ENCODE measurements around the gene EFNB3. TPM values are rescaled to one million over a fixed set of nuclear protein-coding genes. Genes with fewer than 3 reads are reported as not detected.

Gene EFNB3, protein sequence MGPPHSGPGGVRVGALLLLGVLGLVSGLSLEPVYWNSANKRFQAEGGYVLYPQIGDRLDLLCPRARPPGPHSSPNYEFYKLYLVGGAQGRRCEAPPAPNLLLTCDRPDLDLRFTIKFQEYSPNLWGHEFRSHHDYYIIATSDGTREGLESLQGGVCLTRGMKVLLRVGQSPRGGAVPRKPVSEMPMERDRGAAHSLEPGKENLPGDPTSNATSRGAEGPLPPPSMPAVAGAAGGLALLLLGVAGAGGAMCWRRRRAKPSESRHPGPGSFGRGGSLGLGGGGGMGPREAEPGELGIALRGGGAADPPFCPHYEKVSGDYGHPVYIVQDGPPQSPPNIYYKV
- polyA plus RNA-seq, result not detected

DNA sequence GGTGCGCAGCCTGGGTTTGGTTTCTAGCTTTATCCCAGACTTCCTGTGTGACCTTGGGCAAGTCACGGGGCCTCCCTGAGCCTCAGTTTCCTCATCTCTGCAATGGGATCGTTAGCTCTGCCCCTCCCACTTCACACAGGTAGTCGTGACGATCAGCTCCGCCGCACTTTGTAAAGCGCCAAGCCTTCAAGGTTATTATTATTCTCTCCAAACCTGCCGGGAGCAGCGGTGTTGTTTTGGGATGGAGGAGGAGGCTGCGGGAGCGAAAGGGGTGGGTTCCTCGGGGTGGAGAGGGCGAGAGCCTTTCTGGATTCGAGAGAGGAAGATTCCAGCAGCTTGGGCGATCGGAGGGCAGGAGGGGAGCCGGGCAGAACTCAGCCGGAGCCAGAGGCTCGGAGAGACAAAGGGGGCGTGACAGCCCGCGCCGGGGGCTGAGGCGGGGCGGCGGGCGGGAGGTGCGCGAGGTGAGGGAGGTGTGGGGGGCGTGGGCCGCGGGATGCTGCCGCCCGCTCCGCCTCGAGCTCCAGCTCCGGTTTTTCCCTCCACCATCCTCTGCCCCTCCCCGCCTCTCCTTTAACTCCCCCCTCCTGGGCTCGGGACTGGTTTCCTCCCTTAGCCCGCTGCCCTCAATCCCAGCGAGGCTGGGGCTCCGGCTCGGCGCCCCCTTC lies at the start of gene EFNB3:
EFNB3 (plus strand) TSS at position 602 of the 668 bp plus-strand sequence. CDS start 397 bp downstream, outside the sequence.
- Mint-ChIP-seq H3K4me1 (peaks cover 0 to 10% (median 8%) of the 10 kb centered on the region in 3 donors), H3K36me3 (peaks cover 8% of the 10 kb centered on the region), H3K4me3 (peak within 1 kb of the TSS in 3 of 4 donors; percentile 61 to 89 (median 66)), H3K27ac (peak within 1 kb of the TSS in 1 of 3 donors; percentile 31), H3K27me3 (peaks cover 42% of the 10 kb centered on the region), H3K9me3 (no peaks in the 10 kb centered on the region)

DNA sequence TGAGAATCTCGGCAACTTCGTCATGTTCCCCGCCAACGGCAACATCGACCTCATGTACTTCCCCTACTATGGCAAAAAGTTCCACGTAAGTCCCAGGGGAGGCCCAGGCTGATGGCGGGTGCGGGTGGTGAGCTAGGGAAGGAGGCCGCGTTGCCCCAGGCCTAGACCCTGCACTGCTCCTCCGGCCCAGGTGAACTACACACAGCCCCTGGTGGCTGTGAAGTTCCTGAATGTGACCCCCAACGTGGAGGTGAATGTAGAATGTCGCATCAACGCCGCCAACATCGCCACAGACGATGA lies 49.5 kb upstream of the EFNB3 start:
- no peaks in the 10 kb centered on the region for H3K9me3 Mint-ChIP-seq
- H3K36me3 Mint-ChIP-seq, result no peaks in the 10 kb centered on the region
- H3K4me3 Mint-ChIP-seq, result no peak overlapping the region
- H3K4me1 Mint-ChIP-seq, result peaks cover 3 to 11% (median 9%) of the 10 kb centered on the region in 3 donors
- peak overlapping the region in 1 of 3 donors; percentile 55 for H3K27ac Mint-ChIP-seq
- H3K27me3 Mint-ChIP-seq, result peaks cover 13% of the 10 kb centered on the region

DNA sequence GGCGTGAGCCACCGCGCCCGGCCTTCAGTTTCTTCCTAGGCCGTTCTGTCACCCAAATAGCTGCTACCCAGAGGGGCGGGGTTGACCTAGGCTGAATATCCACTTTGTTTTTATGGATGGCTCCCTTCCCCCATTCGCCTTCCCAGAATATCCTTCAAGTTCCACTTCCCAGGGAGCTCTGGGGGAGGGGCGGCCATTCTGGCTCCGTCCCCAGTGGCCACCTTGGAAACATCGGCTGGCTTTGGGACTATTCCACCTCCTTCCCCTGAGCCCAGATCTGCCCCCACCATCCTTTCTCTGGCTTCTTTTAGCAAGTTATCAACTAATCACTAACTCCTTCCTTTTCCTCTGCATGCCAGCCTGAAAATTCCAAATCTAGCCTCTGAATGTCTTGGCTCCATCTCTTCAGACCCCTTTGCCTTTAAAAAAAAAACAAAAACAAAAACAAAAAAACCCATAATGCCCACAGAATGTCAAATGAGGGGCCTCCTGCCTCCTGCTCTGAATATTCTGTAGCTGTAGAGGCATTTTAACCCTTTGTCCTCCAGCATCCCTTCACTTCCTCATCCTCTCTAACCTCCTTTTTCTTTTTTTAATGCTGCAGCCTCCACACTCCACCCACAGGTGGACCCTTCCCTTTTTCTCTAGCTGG lies 47.9 kb upstream of the EFNB3 start:
- Mint-ChIP-seq H3K36me3 (peaks cover 1% of the 10 kb centered on the region), H3K4me3 (peak overlapping the region in 1 of 4 donors; percentile 37), H3K27ac (no peak overlapping the region), H3K9me3 (no peaks in the 10 kb centered on the region), H3K4me1 (peaks cover 0 to 8% (median 3%) of the 10 kb centered on the region in 3 donors), H3K27me3 (peaks cover 6% of the 10 kb centered on the region)

DNA sequence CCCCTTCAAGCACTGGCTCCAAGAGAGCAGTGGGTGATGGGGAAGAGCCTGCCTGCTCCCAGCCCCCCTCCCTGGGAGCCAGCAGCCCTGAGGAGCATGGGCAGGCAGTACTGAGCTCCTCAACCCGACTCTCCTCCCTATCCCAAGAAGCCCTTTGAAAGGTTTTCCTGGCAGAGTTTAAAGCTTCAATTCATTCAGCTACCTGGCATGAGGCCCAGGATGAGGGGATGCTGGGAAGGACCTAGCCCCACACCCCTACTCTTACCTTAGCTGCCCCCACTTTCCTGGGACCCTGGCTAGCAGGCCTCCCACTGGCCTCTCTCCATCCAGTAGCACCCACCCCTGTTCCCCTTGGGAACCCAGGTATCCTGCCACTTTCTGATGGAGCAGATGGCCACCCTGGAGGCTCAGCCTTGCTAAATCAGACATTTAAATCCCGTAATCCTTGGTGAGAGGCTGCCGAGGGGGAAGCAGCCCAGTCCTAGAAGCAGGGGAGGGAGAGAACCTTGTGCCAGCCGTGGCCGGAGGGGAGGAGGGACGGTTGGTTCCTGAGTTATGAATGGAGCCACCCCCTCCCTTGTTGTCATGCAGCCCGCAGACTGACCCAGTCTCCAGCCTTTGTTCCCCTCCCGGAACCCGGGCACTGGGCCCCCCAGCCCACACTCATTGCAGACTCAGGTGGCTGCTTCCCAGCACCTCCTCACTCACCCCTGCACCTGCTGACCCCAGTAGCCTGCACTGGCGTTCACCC lies 37.2 kb upstream of the EFNB3 start:
- no peaks in the 10 kb centered on the region for H3K27me3 Mint-ChIP-seq
- H3K36me3 Mint-ChIP-seq, result peaks cover 3% of the 10 kb centered on the region
- H3K4me1 Mint-ChIP-seq, result no peaks in the 10 kb centered on the region
- H3K4me3 Mint-ChIP-seq, result no peak overlapping the region
- no peaks in the 10 kb centered on the region for H3K9me3 Mint-ChIP-seq
- no peak overlapping the region for H3K27ac Mint-ChIP-seq

DNA sequence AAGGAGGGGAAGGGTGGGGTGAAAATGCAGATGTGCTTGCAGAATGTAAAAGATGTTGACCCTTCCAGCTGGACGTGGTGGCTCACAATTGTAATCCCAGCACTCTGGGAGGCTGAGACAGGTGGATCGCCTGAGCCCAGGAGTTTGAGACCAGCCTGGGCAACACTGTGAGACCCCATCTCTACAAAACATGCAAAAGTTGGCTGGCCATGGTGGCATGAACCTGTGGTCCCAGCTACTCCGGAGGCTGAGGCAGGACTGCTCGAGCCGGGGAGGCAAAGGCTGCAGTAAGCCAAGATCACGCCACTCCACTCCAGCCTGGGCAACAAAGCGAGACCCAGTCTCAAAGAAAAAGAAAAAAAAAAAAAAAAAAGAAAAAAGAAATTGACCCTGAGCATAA lies 36.5 kb upstream of the EFNB3 start:
- H3K36me3 Mint-ChIP-seq, result peaks cover 8% of the 10 kb centered on the region
- H3K27ac Mint-ChIP-seq, result no peak overlapping the region
- H3K4me3 Mint-ChIP-seq, result no peak overlapping the region
- no peaks in the 10 kb centered on the region for H3K4me1 Mint-ChIP-seq
- H3K9me3 Mint-ChIP-seq, result peaks cover 0 to 3% (median 0%) of the 10 kb centered on the region in 3 donors
- no peaks in the 10 kb centered on the region for H3K27me3 Mint-ChIP-seq

DNA sequence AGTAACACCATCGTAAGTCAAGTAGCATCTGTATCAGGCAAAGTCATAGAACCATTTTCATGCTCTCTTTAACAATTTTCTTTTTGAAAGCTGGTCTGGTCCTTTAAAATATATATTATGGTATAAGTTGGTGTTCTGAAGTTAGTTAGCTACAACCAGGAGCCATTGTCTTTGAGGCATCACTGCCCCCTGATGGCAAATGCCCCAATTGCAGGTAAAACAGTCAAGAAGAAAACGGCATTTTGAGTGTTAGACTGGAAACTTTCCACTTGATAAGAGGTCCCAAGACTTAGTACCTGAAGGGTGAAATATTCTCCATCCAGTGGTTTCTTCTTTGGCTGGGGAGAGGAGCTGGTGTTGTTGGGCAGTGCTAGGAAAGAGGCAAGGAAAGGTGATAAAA lies 31.8 kb upstream of the EFNB3 start:
- H3K4me1 Mint-ChIP-seq, result peaks cover 0 to 5% (median 0%) of the 10 kb centered on the region in 3 donors
- peaks cover 0 to 6% (median 0%) of the 10 kb centered on the region in 3 donors for H3K9me3 Mint-ChIP-seq
- H3K27ac Mint-ChIP-seq, result no peak overlapping the region
- no peak overlapping the region for H3K4me3 Mint-ChIP-seq
- H3K36me3 Mint-ChIP-seq, result peaks cover 20% of the 10 kb centered on the region
- no peaks in the 10 kb centered on the region for H3K27me3 Mint-ChIP-seq

DNA sequence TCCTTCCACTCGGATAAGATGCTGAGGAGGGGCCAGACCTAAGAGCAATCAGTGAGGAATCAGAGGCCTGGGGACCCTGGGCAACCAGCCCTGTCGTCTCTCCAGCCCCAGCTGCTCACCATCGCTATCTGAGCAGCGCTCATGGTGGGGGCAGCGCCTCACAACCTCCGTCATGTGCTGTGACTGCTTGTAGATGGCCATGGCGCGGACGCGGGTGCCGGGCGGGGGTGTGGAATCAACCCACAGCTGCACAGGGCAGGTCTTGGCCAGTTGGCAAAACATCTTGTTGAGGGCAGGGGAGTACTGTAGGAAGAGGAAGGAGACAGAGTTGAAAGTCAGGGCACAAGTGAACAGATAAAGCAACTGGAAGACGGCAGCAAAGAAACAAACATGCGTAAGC lies 30.1 kb upstream of the EFNB3 start:
- H3K9me3 Mint-ChIP-seq, result peaks cover 0 to 6% (median 0%) of the 10 kb centered on the region in 3 donors
- H3K27ac Mint-ChIP-seq, result no peak overlapping the region
- no peak overlapping the region for H3K4me3 Mint-ChIP-seq
- H3K27me3 Mint-ChIP-seq, result no peaks in the 10 kb centered on the region
- peaks cover 2 to 10% (median 5%) of the 10 kb centered on the region in 3 donors for H3K4me1 Mint-ChIP-seq
- peaks cover 20% of the 10 kb centered on the region for H3K36me3 Mint-ChIP-seq

DNA sequence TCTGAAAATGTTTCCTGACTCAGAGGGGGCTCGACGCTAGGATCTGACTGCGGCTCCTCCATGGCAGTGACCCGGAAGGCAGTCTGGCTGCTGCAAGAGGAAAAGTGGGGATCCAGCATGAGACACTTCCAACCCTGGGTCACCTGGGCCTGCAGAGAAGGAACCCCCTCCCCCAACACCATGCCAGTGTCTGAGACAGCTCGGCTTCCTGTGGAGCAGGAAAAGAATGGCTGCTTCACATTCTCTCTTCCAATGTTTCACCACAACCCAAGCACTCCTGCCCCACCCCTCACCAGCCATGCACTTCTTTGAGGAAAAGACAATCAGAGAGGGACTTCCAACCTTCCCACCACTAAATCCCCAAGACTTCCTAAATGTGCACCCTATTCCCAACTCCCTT lies 28.5 kb upstream of the EFNB3 start:
- peaks cover 20% of the 10 kb centered on the region for H3K36me3 Mint-ChIP-seq
- peak overlapping the region in 1 of 3 donors; percentile 73 for H3K27ac Mint-ChIP-seq
- no peak overlapping the region for H3K4me3 Mint-ChIP-seq
- H3K4me1 Mint-ChIP-seq, result peaks cover 2 to 11% (median 5%) of the 10 kb centered on the region in 3 donors
- H3K27me3 Mint-ChIP-seq, result no peaks in the 10 kb centered on the region
- H3K9me3 Mint-ChIP-seq, result peaks cover 0 to 6% (median 0%) of the 10 kb centered on the region in 3 donors

DNA sequence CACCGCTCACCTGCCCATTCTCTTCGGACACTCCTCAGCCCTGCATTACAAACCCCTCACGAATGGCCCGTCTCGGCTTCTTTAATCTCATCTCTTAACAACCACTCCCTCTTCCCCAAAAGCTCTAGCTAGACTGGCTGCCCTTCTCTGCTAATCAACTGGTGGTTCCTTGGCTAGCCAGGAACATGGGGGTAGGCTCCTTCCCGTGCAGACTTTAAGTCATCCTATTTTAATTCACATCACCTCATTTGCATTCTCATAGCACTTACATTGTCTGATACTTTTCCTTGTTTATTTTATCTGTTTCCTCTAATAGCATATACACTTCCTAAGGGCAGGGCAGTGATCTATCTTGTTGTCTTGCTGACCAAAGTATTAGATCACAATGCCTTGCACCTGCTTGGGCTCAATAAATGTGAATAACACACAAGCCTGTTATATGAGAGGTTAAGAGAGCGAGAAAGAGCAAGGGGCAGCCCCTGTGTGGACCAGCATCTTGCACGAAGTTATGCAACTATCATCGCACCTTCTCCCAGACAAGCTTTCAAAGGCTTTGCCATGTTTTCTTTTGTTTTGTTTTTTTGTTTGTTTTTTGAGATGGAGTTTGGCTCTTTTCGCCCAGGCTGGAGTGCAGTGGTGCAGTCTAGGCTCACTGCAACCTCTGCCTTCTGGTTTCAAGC lies 27.5 kb upstream of the EFNB3 start:
- H3K9me3 Mint-ChIP-seq, result peaks cover 0 to 6% (median 0%) of the 10 kb centered on the region in 3 donors
- H3K27me3 Mint-ChIP-seq, result no peaks in the 10 kb centered on the region
- peaks cover 4 to 11% (median 5%) of the 10 kb centered on the region in 3 donors for H3K4me1 Mint-ChIP-seq
- H3K36me3 Mint-ChIP-seq, result peaks cover 19% of the 10 kb centered on the region
- H3K4me3 Mint-ChIP-seq, result no peak overlapping the region
- H3K27ac Mint-ChIP-seq, result peak overlapping the region in 1 of 3 donors; percentile 16

DNA sequence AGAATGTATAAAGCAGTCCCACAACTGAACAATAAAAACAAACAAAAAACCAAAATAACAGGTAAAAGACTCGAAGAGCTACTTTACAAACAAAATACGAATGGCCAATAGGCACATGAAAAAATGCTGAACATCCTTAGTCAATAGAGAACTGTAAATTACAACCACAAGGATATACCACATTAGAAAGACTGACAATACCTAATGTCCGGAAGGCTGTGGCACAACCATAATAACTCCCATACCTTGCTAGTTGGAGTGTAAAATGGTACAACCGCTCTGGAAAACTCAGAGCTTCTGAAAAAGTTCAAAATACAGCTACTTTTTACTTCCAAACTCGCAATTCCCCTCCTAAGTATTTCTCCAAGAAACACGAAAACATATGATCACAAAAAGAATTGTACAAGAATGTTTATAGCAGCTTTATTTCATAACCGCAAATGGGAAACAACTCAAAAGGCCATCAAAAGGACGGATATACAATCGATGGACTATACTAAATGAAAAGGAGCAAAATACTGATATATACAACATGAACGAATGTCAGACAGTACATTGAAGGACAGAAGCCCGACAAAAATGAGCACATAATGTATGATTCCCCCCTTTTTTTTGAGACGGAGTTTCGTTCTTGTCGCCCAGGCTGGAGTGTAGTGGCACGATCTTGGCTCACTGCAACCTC lies 20.0 kb upstream of the EFNB3 start:
- H3K36me3 Mint-ChIP-seq, result no peaks in the 10 kb centered on the region
- no peaks in the 10 kb centered on the region for H3K27me3 Mint-ChIP-seq
- H3K27ac Mint-ChIP-seq, result peak overlapping the region; percentile 98 to 100 (median 99)
- no peaks in the 10 kb centered on the region for H3K9me3 Mint-ChIP-seq
- H3K4me1 Mint-ChIP-seq, result peaks cover 16 to 31% (median 26%) of the 10 kb centered on the region in 3 donors
- H3K4me3 Mint-ChIP-seq, result peak overlapping the region; percentile 93 to 99 (median 98)

DNA sequence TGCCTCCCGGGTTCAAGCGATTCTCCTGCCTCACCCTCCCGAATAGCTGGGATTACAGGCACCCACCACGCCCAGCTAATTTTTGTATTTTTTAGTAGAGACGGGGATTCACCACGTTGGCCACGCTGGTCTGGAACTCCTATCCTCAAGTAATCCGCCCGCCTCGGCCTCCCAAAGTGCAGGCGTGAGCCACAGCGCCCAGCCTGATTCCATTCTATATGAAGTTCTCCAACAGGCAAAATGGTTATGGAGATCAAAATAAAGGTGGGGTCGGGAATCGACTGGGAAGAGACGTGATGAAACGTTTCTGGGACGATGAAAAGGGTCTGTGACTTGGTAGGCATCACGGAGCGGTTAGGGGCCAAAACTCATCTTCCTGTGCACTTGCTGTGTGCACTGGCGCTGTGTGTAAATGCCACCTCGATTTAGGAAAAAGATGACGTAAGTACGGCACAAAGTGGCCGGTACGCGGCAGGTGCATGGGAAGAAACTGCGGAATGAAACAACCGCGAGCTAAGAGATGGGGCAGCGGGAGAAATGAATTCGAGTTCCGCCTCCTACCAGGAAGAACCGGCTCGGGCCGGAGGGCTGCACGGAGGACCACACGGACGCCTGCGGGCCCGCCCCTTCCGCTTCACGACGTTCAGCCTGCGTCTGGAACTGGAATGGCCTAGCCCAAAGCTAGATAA lies 19.3 kb upstream of the EFNB3 start:
- Mint-ChIP-seq H3K27me3 (no peaks in the 10 kb centered on the region), H3K27ac (peak overlapping the region; percentile 98 to 100 (median 99)), H3K4me3 (peak overlapping the region; percentile 93 to 99 (median 98)), H3K36me3 (no peaks in the 10 kb centered on the region), H3K9me3 (no peaks in the 10 kb centered on the region), H3K4me1 (peaks cover 16 to 30% (median 29%) of the 10 kb centered on the region in 3 donors)

DNA sequence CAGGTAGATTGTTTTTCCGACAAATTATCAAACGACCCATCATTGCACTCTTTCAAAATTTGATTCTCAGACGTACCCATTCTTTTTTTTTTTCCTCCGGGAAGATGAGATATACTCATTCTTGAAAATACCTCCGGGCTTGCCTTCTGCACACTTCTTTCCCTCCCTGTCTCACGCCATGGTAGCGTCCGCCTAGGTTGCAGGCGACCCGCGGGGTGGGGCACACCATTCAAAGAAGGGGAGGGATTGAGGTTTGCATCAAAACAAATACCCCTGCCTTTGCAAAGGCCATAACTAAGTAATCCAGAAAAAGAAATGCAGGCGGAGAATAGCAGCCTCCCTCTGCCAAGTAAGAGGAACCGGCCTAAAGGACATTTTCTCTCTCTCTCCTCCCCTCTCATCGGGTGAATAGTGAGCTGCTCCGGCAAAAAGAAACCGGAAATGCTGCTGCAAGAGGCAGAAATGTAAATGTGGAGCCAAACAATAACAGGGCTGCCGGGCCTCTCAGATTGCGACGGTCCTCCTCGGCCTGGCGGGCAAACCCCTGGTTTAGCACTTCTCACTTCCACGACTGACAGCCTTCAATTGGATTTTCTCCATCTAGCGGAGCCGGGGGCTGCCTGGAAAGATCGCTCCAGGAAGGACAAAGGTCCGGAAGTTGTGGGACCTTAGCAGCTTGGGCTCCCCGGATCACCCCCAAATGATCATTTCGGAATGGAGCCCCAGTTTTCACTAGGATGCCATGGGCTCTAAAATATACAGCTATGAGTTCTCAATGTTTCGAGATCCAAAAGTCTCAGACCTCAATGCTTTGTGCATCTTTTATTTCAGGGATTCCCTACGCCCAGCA lies 18.6 kb upstream of the EFNB3 start:
- no peaks in the 10 kb centered on the region for H3K9me3 Mint-ChIP-seq
- peaks cover 2% of the 10 kb centered on the region for H3K36me3 Mint-ChIP-seq
- H3K4me3 Mint-ChIP-seq, result peak overlapping the region; percentile 93 to 99 (median 98)
- H3K4me1 Mint-ChIP-seq, result peaks cover 18 to 30% (median 29%) of the 10 kb centered on the region in 3 donors
- H3K27ac Mint-ChIP-seq, result peak overlapping the region; percentile 98 to 100 (median 99)
- H3K27me3 Mint-ChIP-seq, result no peaks in the 10 kb centered on the region

Measured in IgD-negative memory B cell (primary cell).